HepG2 (cell line): Measurements from ENCODE around the gene SLC35D2. TPM values are rescaled to one million over a fixed set of nuclear protein-coding genes. Genes with fewer than 3 reads are reported as not detected.

Experiments used
- CBFB ChIP-seq: sonication (generic); formaldehyde crosslinking; IDR thresholded peaks from 2 replicates; pipeline ENCODE4 v1.4.0; 2020; ENCODE audit warnings: missing genetic modification reagents
- DRAP1 ChIP-seq: IDR thresholded peaks from 2 replicates; pipeline ENCODE4 v1.6.1; 2016; ENCODE audit warnings: missing genetic modification reagents, missing compliant biosample characterization
- GABPA ChIP-seq, 2 experiments: IDR thresholded peaks; 2 replicates each; pipeline ENCODE4 v1.6.1; 2011 to 2016; ENCODE audit warnings: low read depth in 2 of 2, low read length in 1 of 2, missing biosample characterization in 1 of 2, missing genetic modification characterization in 1 of 2
- HDAC1 ChIP-seq: sonication (generic); formaldehyde crosslinking; IDR thresholded peaks from 2 replicates; pipeline ENCODE4 v1.5.1; 2020; ENCODE audit warnings: mild to moderate bottlenecking, missing genetic modification reagents
- HNRNPUL1 ChIP-seq: fragments of 200-400 bp; formaldehyde crosslinking; IDR thresholded peaks from 2 replicates; pipeline ENCODE4 v1.6.1; 2017; ENCODE audit warnings: low read depth, mild to moderate bottlenecking, low read length, moderate library complexity
- ISL2 ChIP-seq: sonication (generic); formaldehyde crosslinking; IDR thresholded peaks from 2 replicates; pipeline ENCODE4 v1.5.0; 2020; ENCODE audit warnings: missing genetic modification reagents
- KDM6A ChIP-seq: IDR thresholded peaks from 2 replicates; pipeline ENCODE4 v1.6.1; 2016; ENCODE audit warnings: low read depth
- KLF6 ChIP-seq: IDR thresholded peaks from 2 replicates; pipeline ENCODE4 v1.8.0; 2016; ENCODE audit warnings: missing biosample characterization, missing genetic modification reagents
- KMT2A ChIP-seq: sonication (generic); formaldehyde crosslinking; IDR thresholded peaks from 2 replicates; pipeline ENCODE4 v1.4.0; 2020; ENCODE audit warnings: missing genetic modification reagents
- MED1 ChIP-seq: sonication (generic); formaldehyde crosslinking; IDR thresholded peaks from 2 replicates; pipeline ENCODE4 v1.4.0; 2020; ENCODE audit warnings: missing genetic modification reagents
- NR2F6 ChIP-seq, 2 experiments: IDR thresholded peaks; 2 replicates each; pipeline ENCODE4 v1.6.1; 2016; ENCODE audit warnings: antibody characterized with exemption in 1 of 2, mild to moderate bottlenecking in 1 of 2
- RAD51 ChIP-seq: fragments of 450-650 bp; IDR thresholded peaks from 2 replicates; pipeline ENCODE4 v1.6.1; 2016; ENCODE audit warnings: borderline replicate concordance
- TBX2 ChIP-seq: sonication (generic); formaldehyde crosslinking; IDR thresholded peaks from 2 replicates; pipeline ENCODE4 v1.5.0; 2020; ENCODE audit warnings: missing genetic modification reagents, mild to moderate bottlenecking, borderline replicate concordance
- U2AF2 ChIP-seq: fragments of 200-400 bp; formaldehyde crosslinking; IDR thresholded peaks from 2 replicates; pipeline ENCODE4 v1.6.1; 2017; ENCODE audit warnings: low read depth, mild to moderate bottlenecking, low read length
- WIZ ChIP-seq: sonication (generic); formaldehyde crosslinking; IDR thresholded peaks from 2 replicates; pipeline ENCODE4 v1.5.1; 2020; ENCODE audit warnings: mild to moderate bottlenecking, missing genetic modification reagents
- YY1 ChIP-seq: IDR thresholded peaks from 2 replicates; pipeline ENCODE4 v1.6.1; 2011; ENCODE audit warnings: low read length, low read depth, moderate library complexity, mild to moderate bottlenecking; ENCODE audit not compliant: insufficient read depth, insufficient replicate concordance
- ZMYM4 ChIP-seq: sonication (generic); formaldehyde crosslinking; IDR thresholded peaks from 2 replicates; pipeline ENCODE4 v1.8.1; 2023; ENCODE audit warnings: mild to moderate bottlenecking, missing genetic modification reagents
- ZNF207 ChIP-seq: fragments of 450-650 bp; IDR thresholded peaks from 2 replicates; pipeline ENCODE4 v1.6.1; 2016; ENCODE audit warnings: antibody characterized with exemption, borderline replicate concordance
- ZNF878 ChIP-seq: sonication (generic); formaldehyde crosslinking; IDR thresholded peaks from 2 replicates; pipeline ENCODE4 v1.8.1; 2023; ENCODE audit warnings: mild to moderate bottlenecking, missing genetic modification reagents, moderate library complexity
- ZSCAN31 ChIP-seq: sonication (generic); formaldehyde crosslinking; IDR thresholded peaks from 2 replicates; pipeline ENCODE4 v1.5.0; 2020; ENCODE audit warnings: low read depth, mild to moderate bottlenecking, missing genetic modification reagents
- polyA plus RNA-seq, 8 experiments: library from polyadenylated mRNA; depleted of rRNA in 3 of 8; stranded (reverse) in 7 of 8; unstranded in 1 of 8; fragments of >200 nt; fragmentation: Illumina TruSeq in 4 of 8; extraction: Trizol in 4 of 8; gene quantifications; 2 replicates each; pipeline versions ENCODE4 v1.2.1 to v1.2.3, GENCODE V29; 2011 to 2016; ENCODE audit warnings: low read depth in 4 of 8, missing spikeins in 1 of 8, mixed read lengths in 1 of 8; ENCODE audit not compliant: insufficient read depth in 1 of 8
- total RNA-seq, 5 experiments: library from RNA; depleted of rRNA; stranded (reverse); fragments of >200 nt; fragmentation: Illumina TruSeq; extraction: Trizol; gene quantifications; 2 replicates each; pipeline ENCODE4 v1.2.3, GENCODE V29; 2016; ENCODE audit warnings: low read depth in 1 of 5
- TF ChIP-seq, protein P1 (sequence below): IDR thresholded peaks from 2 replicates; pipeline ENCODE4 v1.6.1; 2012; ENCODE audit warnings: low read depth, low read length, improper control_type of control experiment
- TF ChIP-seq, protein P2 (sequence below): sonication (generic); formaldehyde crosslinking; IDR thresholded peaks from 2 replicates; pipeline ENCODE4 v1.4.0; 2020; ENCODE audit warnings: missing genetic modification reagents, mild to moderate bottlenecking, borderline replicate concordance
- TF ChIP-seq, protein P3 (sequence below): sonication (generic); formaldehyde crosslinking; IDR thresholded peaks from 2 replicates; pipeline ENCODE4 v1.4.0; 2020; ENCODE audit warnings: missing genetic modification reagents

SLC35D2 gene
- total and polyA plus RNA-seq, 2 of the 13 experiments (the other 11 are each of a cell fraction or from before 2014, with no cell fraction given), result 96.2 to 103 TPM

DNA sequence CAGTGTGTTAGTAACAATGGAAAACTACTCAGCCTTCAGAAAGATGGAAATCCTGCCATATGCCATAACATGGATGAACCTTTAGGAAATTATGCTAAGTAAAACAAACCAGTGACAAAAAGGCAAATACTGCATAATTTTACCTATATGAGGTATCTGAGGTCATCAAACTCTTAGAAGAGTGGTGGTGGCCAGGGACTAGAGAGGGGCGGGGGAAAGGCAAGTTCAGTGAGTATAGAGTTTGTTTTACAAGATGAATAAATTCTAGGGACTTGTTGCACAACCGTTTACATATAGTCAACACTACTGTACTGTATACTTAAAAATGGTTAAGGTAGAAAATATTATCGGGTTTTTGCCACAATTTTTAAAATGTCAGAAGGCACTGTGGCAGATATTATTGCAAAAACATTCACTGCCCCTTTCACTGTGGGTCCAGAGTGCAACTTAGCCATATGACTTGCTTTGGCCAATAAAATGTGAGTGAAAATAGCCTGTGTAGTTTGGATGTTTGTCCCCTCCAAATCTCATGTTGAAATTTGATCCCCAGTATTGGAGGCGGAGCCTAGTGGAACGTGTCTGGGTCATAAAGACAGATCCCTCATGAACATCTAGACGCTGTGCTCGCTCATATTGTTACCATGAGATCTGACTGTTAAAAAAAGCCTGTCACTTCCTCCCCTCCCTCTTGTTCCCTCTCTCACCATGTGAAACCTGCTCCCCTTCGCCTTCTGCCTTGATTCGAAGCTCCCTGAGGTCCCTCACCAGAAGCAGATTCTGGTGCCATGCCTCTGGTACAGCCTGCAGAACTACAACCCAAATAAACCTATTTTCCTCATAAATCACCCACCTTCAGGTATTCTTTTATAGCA, 25.1 kb upstream of the SLC35D2 start (continued):
- peak; percentile 32 for TF ChIP-seq YY1
- TF ChIP-seq ZNF207, result no peak
- TF ChIP-seq KMT2A (CRISPR knock-in tag), result 0 out of 2 replicates have a peak, but pooled peaks have one; percentile 23
- TF ChIP-seq WIZ, result peak; percentile 36; the same call in 1 of the 2 replicates
- peak; percentile 71 for TF ChIP-seq DRAP1
- TF ChIP-seq, protein P1, sequence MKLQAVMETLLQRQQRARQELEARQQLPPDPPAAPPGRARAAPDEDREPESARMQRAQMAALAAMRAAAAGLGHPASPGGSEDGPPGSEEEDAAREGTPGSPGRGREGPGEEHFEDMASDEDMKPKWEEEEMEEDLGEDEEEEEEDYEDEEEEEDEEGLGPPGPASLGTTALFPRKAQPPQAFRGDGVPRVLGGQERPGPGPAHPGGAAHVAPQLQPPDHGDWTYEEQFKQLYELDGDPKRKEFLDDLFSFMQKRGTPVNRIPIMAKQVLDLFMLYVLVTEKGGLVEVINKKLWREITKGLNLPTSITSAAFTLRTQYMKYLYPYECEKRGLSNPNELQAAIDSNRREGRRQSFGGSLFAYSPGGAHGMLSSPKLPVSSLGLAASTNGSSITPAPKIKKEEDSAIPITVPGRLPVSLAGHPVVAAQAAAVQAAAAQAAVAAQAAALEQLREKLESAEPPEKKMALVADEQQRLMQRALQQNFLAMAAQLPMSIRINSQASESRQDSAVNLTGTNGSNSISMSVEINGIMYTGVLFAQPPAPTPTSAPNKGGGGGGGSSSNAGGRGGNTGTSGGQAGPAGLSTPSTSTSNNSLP, result peak; percentile 55; the same call in 1 of the 2 replicates
- TF ChIP-seq, protein P2, sequence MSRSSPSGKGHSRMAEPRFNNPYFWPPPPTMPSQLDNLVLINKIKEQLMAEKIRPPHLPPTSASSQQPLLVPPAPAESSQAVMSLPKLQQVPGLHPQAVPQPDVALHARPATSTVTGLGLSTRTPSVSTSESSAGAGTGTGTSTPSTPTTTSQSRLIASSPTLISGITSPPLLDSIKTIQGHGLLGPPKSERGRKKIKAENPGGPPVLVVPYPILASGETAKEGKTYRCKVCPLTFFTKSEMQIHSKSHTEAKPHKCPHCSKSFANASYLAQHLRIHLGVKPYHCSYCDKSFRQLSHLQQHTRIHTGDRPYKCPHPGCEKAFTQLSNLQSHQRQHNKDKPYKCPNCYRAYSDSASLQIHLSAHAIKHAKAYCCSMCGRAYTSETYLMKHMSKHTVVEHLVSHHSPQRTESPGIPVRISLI, result peak; percentile 21; the same call in 1 of the 2 replicates
- peak; percentile 66 for TF ChIP-seq KLF6 (CRISPR knock-in tag)
- 0 out of 2 replicates have a peak, but pooled peaks have one; percentile 28 for TF ChIP-seq RAD51
- TF ChIP-seq CBFB (CRISPR knock-in tag), result no peak
- TF ChIP-seq GABPA (IDR thresholded peaks at IDR 0.05; ENCODE audit: low read depth, low read length), result no peak
- 0 out of 2 replicates have a peak, but pooled peaks have one; percentile 11 for TF ChIP-seq GABPA (CRISPR knock-in tag; IDR thresholded peaks at IDR 0.05; ENCODE audit: low read depth)
- TF ChIP-seq NR2F6 (IDR thresholded peaks at IDR 0.05), result no peak
- TF ChIP-seq NR2F6 (CRISPR knock-in tag; IDR thresholded peaks at IDR 0.05), result 0 out of 2 replicates have a peak, but pooled peaks have one; percentile 5
- TF ChIP-seq ZMYM4 (CRISPR knock-in tag), result peak; percentile 94
- no peak for TF ChIP-seq HNRNPUL1
- TF ChIP-seq MED1 (CRISPR knock-in tag), result peak; percentile 46
- TF ChIP-seq, protein P3, sequence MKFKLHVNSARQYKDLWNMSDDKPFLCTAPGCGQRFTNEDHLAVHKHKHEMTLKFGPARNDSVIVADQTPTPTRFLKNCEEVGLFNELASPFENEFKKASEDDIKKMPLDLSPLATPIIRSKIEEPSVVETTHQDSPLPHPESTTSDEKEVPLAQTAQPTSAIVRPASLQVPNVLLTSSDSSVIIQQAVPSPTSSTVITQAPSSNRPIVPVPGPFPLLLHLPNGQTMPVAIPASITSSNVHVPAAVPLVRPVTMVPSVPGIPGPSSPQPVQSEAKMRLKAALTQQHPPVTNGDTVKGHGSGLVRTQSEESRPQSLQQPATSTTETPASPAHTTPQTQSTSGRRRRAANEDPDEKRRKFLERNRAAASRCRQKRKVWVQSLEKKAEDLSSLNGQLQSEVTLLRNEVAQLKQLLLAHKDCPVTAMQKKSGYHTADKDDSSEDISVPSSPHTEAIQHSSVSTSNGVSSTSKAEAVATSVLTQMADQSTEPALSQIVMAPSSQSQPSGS, result no peak
- peak; percentile 66 for TF ChIP-seq ZSCAN31 (CRISPR knock-in tag)
- peak; percentile 64; the same call in 1 of the 2 replicates for TF ChIP-seq TBX2 (CRISPR knock-in tag)
- peak; percentile 32; the same call in 1 of the 2 replicates for TF ChIP-seq HDAC1
- no peak; the same call in 1 of the 2 replicates for TF ChIP-seq ISL2 (CRISPR knock-in tag)
- 0 out of 2 replicates have a peak, but pooled peaks have one; percentile 7 for TF ChIP-seq ZNF878 (CRISPR knock-in tag)
- no peak for TF ChIP-seq U2AF2
- TF ChIP-seq KDM6A (CRISPR knock-in tag), result peak; percentile 51; the same call in 1 of the 2 replicates
